WERI-Rb-1 (cell line): ENCODE measurements around the gene CAMLG.

Experiments used
- DNase-seq: peaks from one replicate; pipeline ENCODE4 v3.0.0-alpha.2; 2020
- H3K27ac ChIP-seq: fragments of 250-450 bp; sonication (Bioruptor Pico); 2 replicates; pipeline ENCODE4 v1.5.1; 2020; ENCODE audit warnings: mild to moderate bottlenecking, moderate library complexity
- H3K27me3 ChIP-seq: fragments of 250-450 bp; sonication (Bioruptor Pico); 2 replicates; pipeline ENCODE4 v1.5.1; 2021; ENCODE audit warnings: mild to moderate bottlenecking, low read depth, moderate library complexity; ENCODE audit not compliant: insufficient read depth, severe bottlenecking
- H3K36me3 ChIP-seq: fragments of 250-450 bp; sonication (Bioruptor Pico); 2 replicates; pipeline ENCODE4 v1.5.1; 2020; ENCODE audit warnings: mild to moderate bottlenecking, moderate library complexity
- H3K4me3 ChIP-seq: 2 replicates; pipeline ENCODE4 v1.5.1; 2011; ENCODE audit warnings: low read depth, mild to moderate bottlenecking, control low read depth, low read length
- H3K9me3 ChIP-seq: fragments of 250-450 bp; sonication (Bioruptor Pico); 2 replicates; pipeline ENCODE4 v1.5.1; 2021; ENCODE audit warnings: mild to moderate bottlenecking, moderate library complexity; ENCODE audit not compliant: severe bottlenecking
- TF ChIP-seq, protein P1 (sequence below): IDR thresholded peaks from 2 replicates; pipeline ENCODE4 v1.5.1; 2011; ENCODE audit warnings: low read depth, mild to moderate bottlenecking, control low read depth, inconsistent platforms, low read length

The CAMLG gene

GRCh38 chr5:134787692-134788091 lies 49.3 kb downstream of the CAMLG start:
- Histone ChIP-seq H3K36me3 (peaks cover 92% of the 10 kb centered on the region), H3K27me3 (no peaks in the 10 kb centered on the region), H3K27ac (no peak overlapping the region)

GRCh38 chr5:134791580-134791979 lies 53.2 kb downstream of the CAMLG start:
- no peak overlapping the region for H3K4me3 ChIP-seq
- TF ChIP-seq, protein P1, sequence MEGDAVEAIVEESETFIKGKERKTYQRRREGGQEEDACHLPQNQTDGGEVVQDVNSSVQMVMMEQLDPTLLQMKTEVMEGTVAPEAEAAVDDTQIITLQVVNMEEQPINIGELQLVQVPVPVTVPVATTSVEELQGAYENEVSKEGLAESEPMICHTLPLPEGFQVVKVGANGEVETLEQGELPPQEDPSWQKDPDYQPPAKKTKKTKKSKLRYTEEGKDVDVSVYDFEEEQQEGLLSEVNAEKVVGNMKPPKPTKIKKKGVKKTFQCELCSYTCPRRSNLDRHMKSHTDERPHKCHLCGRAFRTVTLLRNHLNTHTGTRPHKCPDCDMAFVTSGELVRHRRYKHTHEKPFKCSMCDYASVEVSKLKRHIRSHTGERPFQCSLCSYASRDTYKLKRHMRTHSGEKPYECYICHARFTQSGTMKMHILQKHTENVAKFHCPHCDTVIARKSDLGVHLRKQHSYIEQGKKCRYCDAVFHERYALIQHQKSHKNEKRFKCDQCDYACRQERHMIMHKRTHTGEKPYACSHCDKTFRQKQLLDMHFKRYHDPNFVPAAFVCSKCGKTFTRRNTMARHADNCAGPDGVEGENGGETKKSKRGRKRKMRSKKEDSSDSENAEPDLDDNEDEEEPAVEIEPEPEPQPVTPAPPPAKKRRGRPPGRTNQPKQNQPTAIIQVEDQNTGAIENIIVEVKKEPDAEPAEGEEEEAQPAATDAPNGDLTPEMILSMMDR: no peak
- H3K9me3 ChIP-seq: no peaks in the 10 kb centered on the region
- no peak overlapping the region for H3K27ac ChIP-seq
- no peaks in the 10 kb centered on the region for H3K27me3 ChIP-seq
- DNase-seq: no peak
- H3K36me3 ChIP-seq: peaks cover 97% of the 10 kb centered on the region

More at GRCh38 chr5:134787692-134788091, 49.3 kb downstream of the CAMLG start:
- no peak overlapping the region for H3K4me3 ChIP-seq
- TF ChIP-seq, protein P1: no peak
- DNase-seq: no peak
- no peaks in the 10 kb centered on the region for H3K9me3 ChIP-seq

- H3K27me3 ChIP-seq: no peaks in the 10 kb centered on the region
- H3K9me3 ChIP-seq: no peaks in the 10 kb centered on the region
- no peak for DNase-seq
- H3K27ac ChIP-seq: no peak overlapping the region
- TF ChIP-seq, protein P1: no peak
- H3K4me3 ChIP-seq: no peak overlapping the region
- H3K36me3 ChIP-seq: peaks cover 95% of the 10 kb centered on the region
These were observed 53.9 kb downstream of the CAMLG start for GRCh38 chr5:134792286-134792685.

- Histone ChIP-seq H3K27ac (no peak overlapping the region), H3K4me3 (no peak overlapping the region), H3K9me3 (no peaks in the 10 kb centered on the region), H3K36me3 (peaks cover 97% of the 10 kb centered on the region), H3K27me3 (no peaks in the 10 kb centered on the region)
- TF ChIP-seq, protein P1: no peak
- no peak for DNase-seq
These were observed 54.8 kb downstream of the CAMLG start for GRCh38 chr5:134793111-134793510.

- H3K9me3 ChIP-seq: no peaks in the 10 kb centered on the region
- no peak for DNase-seq
- peaks cover 97% of the 10 kb centered on the region for H3K36me3 ChIP-seq
- TF ChIP-seq, protein P1: no peak
- no peak overlapping the region for H3K27ac ChIP-seq
- no peak overlapping the region for H3K4me3 ChIP-seq
- H3K27me3 ChIP-seq: no peaks in the 10 kb centered on the region
These were observed 55.7 kb downstream of the CAMLG start for GRCh38 chr5:134794082-134794481.

DNA sequence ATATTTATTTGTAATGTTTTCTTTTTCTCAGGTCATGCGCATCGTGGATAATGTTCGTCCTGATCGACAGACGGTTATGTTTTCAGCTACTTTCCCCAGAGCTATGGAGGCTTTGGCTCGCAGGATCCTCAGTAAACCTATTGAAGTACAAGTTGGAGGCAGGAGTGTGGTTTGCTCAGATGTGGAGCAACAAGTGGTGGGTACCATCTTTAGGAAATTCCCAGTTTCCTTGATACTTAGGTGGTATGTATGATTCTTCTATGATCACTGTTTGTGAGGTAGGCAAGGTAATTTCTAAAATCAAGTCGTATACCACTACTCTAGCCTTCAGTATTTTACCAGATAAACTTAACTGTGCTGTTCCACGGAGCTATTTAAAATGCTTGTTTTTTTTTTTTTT lies 56.5 kb downstream of the CAMLG start:
- Histone ChIP-seq H3K27ac (no peak overlapping the region), H3K36me3 (peaks cover 96% of the 10 kb centered on the region), H3K27me3 (no peaks in the 10 kb centered on the region), H3K9me3 (no peaks in the 10 kb centered on the region), H3K4me3 (no peak overlapping the region)
- TF ChIP-seq, protein P1: no peak
- DNase-seq: no peak
